ENCODE data around the gene PTPRN2. TPM values are rescaled to one million over a fixed set of nuclear protein-coding genes. Genes with fewer than 3 reads are reported as not detected.
"Not testable (repeated sequence)": the region's sequence is repeated elsewhere in the genome, so short reads cannot be mapped to it uniquely, and the experiment has no call there.

Gene PTPRN2
- total RNA-seq, 1 donor from 2014 or later, result 32.2 TPM

- H3K36me3 Mint-ChIP-seq (ENCODE audit: low read depth), result peaks cover 5% of the 10 kb centered on the region
- no peaks in the 10 kb centered on the region for H3K27me3 Mint-ChIP-seq (ENCODE audit: low read depth)
- no peak for DNase-seq (ENCODE audit: low read depth, low spot score)
- no peak overlapping the region for H3K4me3 Mint-ChIP-seq
- peaks cover 12% of the 10 kb centered on the region for H3K9me3 Mint-ChIP-seq
- no peaks in the 10 kb centered on the region for H3K4me1 Mint-ChIP-seq
- no peak for TF ChIP-seq CTCF (conservative IDR thresholded peaks at IDR 0.05)
- peak overlapping the region; percentile 92 for H3K27ac Mint-ChIP-seq (ENCODE audit: unreplicated experiment)
Measured at GRCh38 chr7:158458716-158459282, 128.8 kb downstream of the PTPRN2 start.

- Mint-ChIP-seq H3K27ac (ENCODE audit: unreplicated experiment) (no peak overlapping the region), H3K9me3 (peaks cover 7% of the 10 kb centered on the region), H3K4me1 (peaks cover 3% of the 10 kb centered on the region), H3K4me3 (no peak overlapping the region), H3K36me3 (ENCODE audit: low read depth) (no peaks in the 10 kb centered on the region), H3K27me3 (ENCODE audit: low read depth) (no peaks in the 10 kb centered on the region)
- no peak for DNase-seq (ENCODE audit: low read depth, low spot score)
- no peak for TF ChIP-seq CTCF (conservative IDR thresholded peaks at IDR 0.05)
Measured at GRCh38 chr7:158458096-158458495, 129.5 kb downstream of the PTPRN2 start.

GRCh38 chr7:158457586-158457985, 130.0 kb downstream of the PTPRN2 start:
- H3K4me1 Mint-ChIP-seq; H3K27ac Mint-ChIP-seq (ENCODE audit: unreplicated experiment); H3K4me3 Mint-ChIP-seq; H3K36me3 Mint-ChIP-seq (ENCODE audit: low read depth); DNase-seq (ENCODE audit: low read depth, low spot score); H3K9me3 Mint-ChIP-seq; H3K27me3 Mint-ChIP-seq (ENCODE audit: low read depth): not testable (repeated sequence)

GRCh38 chr7:158454631-158455030, 133.0 kb downstream of the PTPRN2 start:
- TF ChIP-seq CTCF (conservative IDR thresholded peaks at IDR 0.05), result no peak
- DNase-seq (ENCODE audit: low read depth, low spot score), result no peak
- H3K36me3 Mint-ChIP-seq (ENCODE audit: low read depth), result no peaks in the 10 kb centered on the region
- H3K27me3 Mint-ChIP-seq (ENCODE audit: low read depth), result no peaks in the 10 kb centered on the region
- H3K4me1 Mint-ChIP-seq, result peaks cover 3% of the 10 kb centered on the region
- H3K4me3 Mint-ChIP-seq, result no peak overlapping the region
- H3K27ac Mint-ChIP-seq (ENCODE audit: unreplicated experiment), result no peak overlapping the region
- H3K9me3 Mint-ChIP-seq, result peaks cover 6% of the 10 kb centered on the region

- H3K4me3 Mint-ChIP-seq, result no peak overlapping the region
- no peak overlapping the region for H3K27ac Mint-ChIP-seq (ENCODE audit: unreplicated experiment)
Measured at GRCh38 chr7:158453663-158454062, 134.0 kb downstream of the PTPRN2 start.

More at GRCh38 chr7:158453663-158454062, 134.0 kb downstream of the PTPRN2 start:
- Mint-ChIP-seq H3K36me3 (ENCODE audit: low read depth) (no peaks in the 10 kb centered on the region), H3K9me3 (peaks cover 6% of the 10 kb centered on the region), H3K4me1 (peaks cover 3% of the 10 kb centered on the region), H3K27me3 (ENCODE audit: low read depth) (no peaks in the 10 kb centered on the region)
- DNase-seq (ENCODE audit: low read depth, low spot score), result no peak
- no peak for TF ChIP-seq CTCF (conservative IDR thresholded peaks at IDR 0.05)
